ENCODE data around the gene TNFAIP8L1.

TNFAIP8L1 gene

GRCh38 chr19:4639531-4640246 is 373 bp downstream of the TNFAIP8L1 start:
- peaks cover 3% of the 10 kb centered on the region for H3K27me3 ChIP-seq (ENCODE audit: low read depth, low read length)
- peak overlapping the region; percentile 79 to 83 for H3K4me3 ChIP-seq (ENCODE audit: low read depth in 1 of 2, low read length in 2 of 2)
- peak overlapping the region; percentile 80 for H3K27ac ChIP-seq (ENCODE audit: low read length)
- H3K4me1 ChIP-seq (ENCODE audit: control insufficient read depth in 1 of 2, insufficient read depth in 2 of 2, low read length in 2 of 2): peaks cover 4 to 37% of the 10 kb centered on the region in 2 donors
- H3K9me3 ChIP-seq (ENCODE audit: control insufficient read depth in 1 of 2, low read length in 2 of 2): no peaks in the 10 kb centered on the region
- no peaks in the 10 kb centered on the region for H3K36me3 ChIP-seq (ENCODE audit: control insufficient read depth in 1 of 2, insufficient read depth in 2 of 2, low read length in 2 of 2)

DNA sequence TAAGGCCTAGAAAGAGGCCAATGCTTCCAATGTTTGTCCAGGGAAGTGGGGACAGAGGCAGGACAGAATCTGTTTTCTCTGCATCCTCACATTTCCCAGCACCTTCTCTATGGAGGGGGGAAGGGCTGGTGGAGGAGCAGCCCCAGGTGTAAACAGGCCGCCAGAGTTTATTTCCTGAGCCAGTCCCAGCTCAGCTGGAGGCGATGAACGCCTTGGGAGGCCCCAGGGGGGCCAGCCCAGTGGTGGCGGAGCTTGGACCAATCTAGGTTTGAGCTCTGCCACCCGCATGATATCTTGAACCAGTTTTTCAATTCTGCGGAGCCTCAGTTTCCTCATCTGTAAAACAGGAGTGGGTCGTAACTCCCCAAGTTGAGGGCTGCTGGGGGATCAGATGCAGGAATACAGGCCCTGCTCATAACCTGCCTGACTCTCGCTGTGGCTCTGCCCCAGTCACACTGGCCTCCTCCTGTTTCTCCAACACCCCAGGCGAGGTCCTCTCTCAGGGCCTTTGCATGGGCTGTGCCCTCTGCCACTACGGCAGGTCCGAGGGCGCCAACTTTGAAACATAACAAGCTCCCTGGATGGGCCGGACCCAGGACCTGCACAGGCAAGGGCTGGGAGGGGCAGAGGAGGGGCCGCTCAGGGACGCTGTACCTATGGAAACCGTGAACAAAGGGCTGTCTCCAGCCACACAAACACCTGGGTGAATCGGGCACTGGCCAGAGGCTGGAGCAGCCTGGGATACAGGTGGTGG is 1.1 kb downstream of the TNFAIP8L1 start:
- Histone ChIP-seq H3K27me3 (ENCODE audit: low read depth, low read length) (peaks cover 3% of the 10 kb centered on the region), H3K9me3 (ENCODE audit: control insufficient read depth in 1 of 2, low read length in 2 of 2) (no peaks in the 10 kb centered on the region), H3K4me3 (ENCODE audit: low read depth in 1 of 2, low read length in 2 of 2) (peak overlapping the region; percentile 79 to 83), H3K27ac (ENCODE audit: low read length) (peak overlapping the region; percentile 80), H3K4me1 (ENCODE audit: control insufficient read depth in 1 of 2, insufficient read depth in 2 of 2, low read length in 2 of 2) (peaks cover 4 to 40% of the 10 kb centered on the region in 2 donors), H3K36me3 (ENCODE audit: control insufficient read depth in 1 of 2, insufficient read depth in 2 of 2, low read length in 2 of 2) (no peaks in the 10 kb centered on the region)

GRCh38 chr19:4641132-4641531 is 1.8 kb downstream of the TNFAIP8L1 start:
- H3K4me3 ChIP-seq (ENCODE audit: low read depth in 1 of 2, low read length in 2 of 2): peak overlapping the region; percentile 79 to 83
- peaks cover 4 to 34% of the 10 kb centered on the region in 2 donors for H3K4me1 ChIP-seq (ENCODE audit: control insufficient read depth in 1 of 2, insufficient read depth in 2 of 2, low read length in 2 of 2)
- no peak overlapping the region for H3K27ac ChIP-seq (ENCODE audit: low read length)
- H3K27me3 ChIP-seq (ENCODE audit: low read depth, low read length): no peaks in the 10 kb centered on the region
- H3K9me3 ChIP-seq (ENCODE audit: control insufficient read depth in 1 of 2, low read length in 2 of 2): no peaks in the 10 kb centered on the region
- no peaks in the 10 kb centered on the region for H3K36me3 ChIP-seq (ENCODE audit: control insufficient read depth in 1 of 2, insufficient read depth in 2 of 2, low read length in 2 of 2)

- Histone ChIP-seq H3K36me3 (ENCODE audit: control insufficient read depth in 1 of 2, insufficient read depth in 2 of 2, low read length in 2 of 2) (no peaks in the 10 kb centered on the region), H3K4me3 (ENCODE audit: low read depth in 1 of 2, low read length in 2 of 2) (no peak overlapping the region), H3K27me3 (ENCODE audit: low read depth, low read length) (no peaks in the 10 kb centered on the region), H3K9me3 (ENCODE audit: control insufficient read depth in 1 of 2, low read length in 2 of 2) (no peaks in the 10 kb centered on the region), H3K4me1 (ENCODE audit: control insufficient read depth in 1 of 2, insufficient read depth in 2 of 2, low read length in 2 of 2) (peaks cover 0 to 35% of the 10 kb centered on the region in 2 donors), H3K27ac (ENCODE audit: low read length) (no peak overlapping the region)
Measured at GRCh38 chr19:4642625-4643024, 3.3 kb downstream of the TNFAIP8L1 start.

DNA sequence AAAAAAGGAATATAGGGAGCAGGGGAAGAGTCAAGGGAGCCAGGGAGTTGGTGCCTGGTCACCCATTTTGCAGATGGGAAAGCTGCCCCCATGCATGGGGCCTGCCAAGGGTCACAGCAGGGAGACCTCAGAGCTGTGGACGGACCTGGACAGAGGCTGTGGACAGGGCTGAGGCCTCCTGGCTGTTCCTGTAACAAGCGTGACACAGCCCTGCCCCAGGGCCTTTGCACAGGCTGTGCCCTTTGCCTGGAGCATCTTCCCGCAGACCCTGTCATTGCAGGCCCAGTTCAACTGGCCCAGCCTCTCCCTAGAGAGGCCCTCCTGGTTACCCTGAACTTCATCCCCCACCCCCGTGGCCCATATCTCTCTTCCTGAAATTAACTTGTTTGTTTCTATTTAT is 6.4 kb downstream of the TNFAIP8L1 start:
- Histone ChIP-seq H3K4me1 (ENCODE audit: control insufficient read depth in 1 of 2, insufficient read depth in 2 of 2, low read length in 2 of 2) (peaks cover 0 to 42% of the 10 kb centered on the region in 2 donors), H3K27me3 (ENCODE audit: low read depth, low read length) (no peaks in the 10 kb centered on the region), H3K9me3 (ENCODE audit: control insufficient read depth in 1 of 2, low read length in 2 of 2) (no peaks in the 10 kb centered on the region), H3K4me3 (ENCODE audit: low read depth in 1 of 2, low read length in 2 of 2) (no peak overlapping the region), H3K36me3 (ENCODE audit: control insufficient read depth in 1 of 2, insufficient read depth in 2 of 2, low read length in 2 of 2) (no peaks in the 10 kb centered on the region), H3K27ac (ENCODE audit: low read length) (peak overlapping the region; percentile 36)

DNA sequence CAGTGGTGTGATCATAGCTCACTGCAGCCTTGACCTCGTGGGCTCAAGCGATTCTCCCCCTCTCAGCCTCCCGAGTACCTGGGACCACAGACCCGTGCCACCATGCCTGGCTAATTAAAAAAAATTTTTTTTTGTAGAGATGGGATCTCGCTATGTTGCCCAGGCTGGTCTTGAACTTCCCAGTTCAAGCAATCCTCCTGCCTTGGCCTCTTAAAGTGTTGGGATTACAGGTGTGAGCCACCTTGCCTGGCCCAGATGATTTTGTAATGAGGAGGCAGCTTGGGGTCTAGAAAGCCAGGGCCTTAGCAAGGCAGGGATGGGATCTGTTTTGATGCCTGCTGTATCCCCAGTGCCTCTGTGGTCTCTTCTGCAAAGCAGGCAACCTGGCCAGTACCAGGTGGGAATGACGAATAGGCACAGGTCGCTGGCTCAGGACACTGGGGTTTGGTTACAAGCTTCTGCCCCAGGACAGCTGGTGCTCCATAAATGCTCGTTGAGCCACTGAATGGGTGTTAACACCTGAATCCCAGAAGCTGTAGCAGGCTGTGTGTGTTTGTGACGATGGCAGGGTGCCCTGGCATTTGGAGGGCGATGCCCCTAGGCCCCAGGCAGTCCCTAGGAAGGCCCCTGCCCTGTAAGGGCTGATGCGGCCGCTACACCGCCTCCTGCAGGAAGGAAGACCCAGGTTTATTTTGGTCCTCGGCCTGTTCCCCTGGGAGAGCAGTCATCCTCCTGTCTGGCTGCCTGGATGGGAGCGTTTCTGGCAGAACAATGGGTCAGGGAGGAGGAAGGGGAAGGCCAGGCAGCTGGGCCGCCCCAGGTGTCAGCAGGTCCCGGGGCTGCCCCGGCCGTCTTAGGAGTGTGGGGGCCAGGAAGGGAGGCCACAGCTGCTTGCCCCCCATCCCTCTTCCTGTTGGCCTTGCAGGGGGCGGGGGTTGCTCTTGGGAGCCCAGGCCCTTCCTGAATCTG is 8.6 kb downstream of the TNFAIP8L1 start:
- no peaks in the 10 kb centered on the region for H3K27me3 ChIP-seq (ENCODE audit: low read depth, low read length)
- peak overlapping the region; percentile 58 for H3K27ac ChIP-seq (ENCODE audit: low read length)
- H3K36me3 ChIP-seq (ENCODE audit: control insufficient read depth in 1 of 2, insufficient read depth in 2 of 2, low read length in 2 of 2): peaks cover 0 to 12% of the 10 kb centered on the region in 2 donors
- H3K4me1 ChIP-seq (ENCODE audit: control insufficient read depth in 1 of 2, insufficient read depth in 2 of 2, low read length in 2 of 2): peaks cover 0 to 28% of the 10 kb centered on the region in 2 donors
- no peak overlapping the region for H3K4me3 ChIP-seq (ENCODE audit: low read depth in 1 of 2, low read length in 2 of 2)
- H3K9me3 ChIP-seq (ENCODE audit: control insufficient read depth in 1 of 2, low read length in 2 of 2): no peaks in the 10 kb centered on the region

DNA sequence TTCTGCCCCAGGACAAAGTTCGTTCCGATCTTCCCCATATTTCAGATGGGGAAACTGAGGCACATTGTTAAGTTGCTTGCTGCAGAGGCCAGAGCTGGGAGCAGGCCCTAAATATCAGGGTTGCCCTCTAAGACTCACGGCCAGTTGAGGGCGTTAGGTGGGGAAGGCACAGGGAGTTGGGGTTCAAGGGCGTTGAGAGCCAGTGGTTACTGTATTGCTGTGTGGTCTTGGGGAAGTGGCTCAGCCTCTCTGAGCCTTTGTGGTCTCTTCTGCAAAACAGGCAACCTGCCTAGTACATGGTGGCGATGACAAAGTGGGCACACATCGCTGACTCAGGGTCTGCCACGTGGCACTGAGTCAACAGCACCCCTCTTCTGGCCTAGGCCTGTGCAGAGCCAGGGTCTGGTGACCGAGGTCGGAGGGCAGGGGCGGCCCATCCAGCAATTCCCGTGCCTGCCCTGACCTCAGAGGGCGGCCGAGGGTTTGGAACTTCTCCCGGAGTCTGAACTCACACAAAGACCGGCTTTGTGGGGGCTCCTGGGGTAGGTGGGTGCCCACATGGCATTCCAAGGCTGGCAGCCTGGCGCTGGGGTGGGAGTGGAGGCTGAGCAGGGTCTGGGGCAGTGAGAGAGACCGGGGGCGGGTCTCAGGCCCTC is 10.2 kb downstream of the TNFAIP8L1 start:
- Histone ChIP-seq H3K4me1 (ENCODE audit: control insufficient read depth in 1 of 2, insufficient read depth in 2 of 2, low read length in 2 of 2) (peaks cover 0 to 28% of the 10 kb centered on the region in 2 donors), H3K27me3 (ENCODE audit: low read depth, low read length) (no peaks in the 10 kb centered on the region), H3K27ac (ENCODE audit: low read length) (no peak overlapping the region), H3K36me3 (ENCODE audit: control insufficient read depth in 1 of 2, insufficient read depth in 2 of 2, low read length in 2 of 2) (peaks cover 0 to 15% of the 10 kb centered on the region in 2 donors), H3K4me3 (ENCODE audit: low read depth in 1 of 2, low read length in 2 of 2) (no peak overlapping the region), H3K9me3 (ENCODE audit: control insufficient read depth in 1 of 2, low read length in 2 of 2) (no peaks in the 10 kb centered on the region)

DNA sequence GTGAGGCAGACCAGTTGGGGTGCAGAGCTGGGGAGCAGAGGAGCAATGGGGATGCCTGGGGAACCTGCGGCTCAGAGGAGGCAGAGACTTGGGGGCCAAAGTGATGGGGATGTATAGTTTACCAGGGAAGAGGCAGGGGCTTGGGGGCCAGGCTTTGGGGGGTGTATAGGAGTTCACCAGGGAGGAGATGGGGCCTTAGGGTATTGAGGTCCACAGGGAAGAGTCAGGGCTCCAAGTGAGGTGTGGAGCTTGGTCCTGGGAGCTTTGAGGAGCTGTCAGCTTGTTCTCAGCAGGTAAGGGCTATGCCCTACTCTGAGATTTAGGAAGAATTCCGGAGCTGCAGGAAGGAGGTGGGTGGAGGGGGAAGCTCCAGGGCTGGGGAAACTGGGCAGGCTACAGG is 10.8 kb downstream of the TNFAIP8L1 start:
- Histone ChIP-seq H3K4me3 (ENCODE audit: low read depth in 1 of 2, low read length in 2 of 2) (no peak overlapping the region), H3K4me1 (ENCODE audit: control insufficient read depth in 1 of 2, insufficient read depth in 2 of 2, low read length in 2 of 2) (peaks cover 0 to 25% of the 10 kb centered on the region in 2 donors), H3K27me3 (ENCODE audit: low read depth, low read length) (no peaks in the 10 kb centered on the region), H3K27ac (ENCODE audit: low read length) (no peak overlapping the region), H3K9me3 (ENCODE audit: control insufficient read depth in 1 of 2, low read length in 2 of 2) (no peaks in the 10 kb centered on the region), H3K36me3 (ENCODE audit: control insufficient read depth in 1 of 2, insufficient read depth in 2 of 2, low read length in 2 of 2) (peaks cover 0 to 20% of the 10 kb centered on the region in 2 donors)

DNA sequence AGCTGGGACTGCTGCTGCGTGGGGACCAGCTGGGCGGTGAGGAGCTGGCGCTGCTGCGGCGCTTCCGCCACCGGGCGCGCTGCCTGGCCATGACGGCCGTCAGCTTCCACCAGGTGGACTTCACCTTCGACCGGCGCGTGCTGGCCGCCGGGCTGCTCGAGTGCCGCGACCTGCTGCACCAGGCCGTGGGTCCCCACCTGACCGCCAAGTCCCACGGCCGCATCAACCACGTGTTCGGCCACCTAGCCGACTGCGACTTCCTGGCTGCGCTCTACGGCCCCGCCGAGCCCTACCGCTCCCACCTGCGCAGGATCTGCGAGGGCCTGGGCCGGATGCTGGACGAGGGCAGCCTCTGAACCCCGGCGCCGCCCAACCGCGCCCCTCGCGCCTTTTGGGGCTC is 12.8 kb downstream of the TNFAIP8L1 start:
- H3K4me3 ChIP-seq (ENCODE audit: low read depth in 1 of 2, low read length in 2 of 2): no peak overlapping the region
- no peaks in the 10 kb centered on the region for H3K27me3 ChIP-seq (ENCODE audit: low read depth, low read length)
- no peak overlapping the region for H3K27ac ChIP-seq (ENCODE audit: low read length)
- peaks cover 0 to 31% of the 10 kb centered on the region in 2 donors for H3K36me3 ChIP-seq (ENCODE audit: control insufficient read depth in 1 of 2, insufficient read depth in 2 of 2, low read length in 2 of 2)
- H3K4me1 ChIP-seq (ENCODE audit: control insufficient read depth in 1 of 2, insufficient read depth in 2 of 2, low read length in 2 of 2): peaks cover 0 to 25% of the 10 kb centered on the region in 2 donors
- H3K9me3 ChIP-seq (ENCODE audit: control insufficient read depth in 1 of 2, low read length in 2 of 2): no peaks in the 10 kb centered on the region

DNA sequence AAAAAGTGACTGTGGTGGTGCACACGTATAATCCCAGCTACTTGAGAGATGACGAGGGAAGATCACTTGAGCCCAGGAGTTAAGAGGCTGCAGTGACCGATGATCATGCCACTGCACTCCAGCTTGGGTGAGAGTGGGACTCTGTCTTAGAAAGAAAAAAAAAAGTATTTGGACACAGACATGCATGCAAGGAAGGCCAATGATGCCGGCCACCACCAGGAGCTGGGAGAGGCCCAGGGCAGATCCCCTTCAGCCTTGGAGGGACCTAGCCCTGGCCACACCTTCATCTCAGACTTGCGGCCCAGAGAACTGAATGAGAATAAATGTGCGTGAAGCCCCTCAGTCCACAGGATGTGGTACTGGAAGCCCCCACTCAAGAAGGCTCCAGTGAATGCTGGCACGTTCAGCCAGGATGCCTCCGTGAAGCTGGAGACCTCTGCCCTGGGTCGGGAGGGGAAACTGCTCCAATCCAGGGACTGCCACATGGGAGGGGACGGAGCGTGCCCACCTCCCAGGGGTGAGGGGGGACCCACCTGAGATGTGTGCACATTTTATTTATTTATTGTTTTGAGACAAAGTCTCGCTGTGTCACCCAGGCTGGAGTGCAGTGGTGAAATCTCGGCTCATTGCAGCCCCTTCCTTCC is 14.6 kb downstream of the TNFAIP8L1 start:
- H3K4me3 ChIP-seq (ENCODE audit: low read depth in 1 of 2, low read length in 2 of 2): no peak overlapping the region
- H3K36me3 ChIP-seq (ENCODE audit: control insufficient read depth in 1 of 2, insufficient read depth in 2 of 2, low read length in 2 of 2): peaks cover 11 to 48% of the 10 kb centered on the region in 2 donors
- peaks cover 0 to 17% of the 10 kb centered on the region in 2 donors for H3K4me1 ChIP-seq (ENCODE audit: control insufficient read depth in 1 of 2, insufficient read depth in 2 of 2, low read length in 2 of 2)
- no peak overlapping the region for H3K27ac ChIP-seq (ENCODE audit: low read length)
- H3K27me3 ChIP-seq (ENCODE audit: low read depth, low read length): no peaks in the 10 kb centered on the region
- peaks cover 0 to 8% of the 10 kb centered on the region in 2 donors for H3K9me3 ChIP-seq (ENCODE audit: control insufficient read depth in 1 of 2, low read length in 2 of 2)
